ENCODE measurements around the gene NDN. TPM values are rescaled to one million over a fixed set of nuclear protein-coding genes. Genes with fewer than 3 reads are reported as not detected.
"Not testable (repeated sequence)": the region's sequence is repeated elsewhere in the genome, so short reads cannot be mapped to it uniquely, and the experiment has no call there.

Gene NDN
- 1 to 10 TPM; 1.5 to 1.6 TPM for total RNA-seq

- Mint-ChIP-seq H3K4me3 (peak within 1 kb of the TSS; percentile 14 to 43), H3K9me3 (peaks cover 0 to 2% of the 10 kb centered on the region in 2 donors), H3K4me1 (ENCODE audit: low read depth) (no peaks in the 10 kb centered on the region), H3K27ac (no peak within 1 kb of the TSS), H3K36me3 (ENCODE audit: insufficient read depth in 2 of 2) (peaks cover 0 to 1% of the 10 kb centered on the region in 2 donors), H3K27me3 (ENCODE audit: low read depth) (no peaks in the 10 kb centered on the region)
- DNase-seq: peak; percentile 2 to 9
- peak; percentile 35 to 44 for ATAC-seq (replicated peaks in 1 of 2)
Observed at GRCh38 chr15:23687143-23687470, at the start of gene NDN. Gene NDN (minus strand): TSS chr15:23687305. CDS start chr15:23687217, 88 bp downstream.

- DNase-seq (no peak), ATAC-seq (replicated peaks in 1 of 2) (no peak)
- H3K4me1 Mint-ChIP-seq (ENCODE audit: low read depth): no peaks in the 10 kb centered on the region
- no peaks in the 10 kb centered on the region for H3K27me3 Mint-ChIP-seq (ENCODE audit: low read depth)
- H3K36me3 Mint-ChIP-seq (ENCODE audit: insufficient read depth in 2 of 2): no peaks in the 10 kb centered on the region
- H3K9me3 Mint-ChIP-seq: peaks cover 0 to 3% of the 10 kb centered on the region in 2 donors
- H3K27ac Mint-ChIP-seq: no peak overlapping the region
- H3K4me3 Mint-ChIP-seq: no peak overlapping the region
Observed at GRCh38 chr15:23736033-23736673, 49.0 kb upstream of the NDN start.

- Mint-ChIP-seq H3K36me3 (ENCODE audit: insufficient read depth in 2 of 2) (no peaks in the 10 kb centered on the region), H3K4me3 (no peak overlapping the region), H3K27me3 (ENCODE audit: low read depth) (no peaks in the 10 kb centered on the region), H3K9me3 (peaks cover 0 to 3% of the 10 kb centered on the region in 2 donors), H3K27ac (no peak overlapping the region), H3K4me1 (ENCODE audit: low read depth) (no peaks in the 10 kb centered on the region)
- ATAC-seq (replicated peaks in 1 of 2) (no peak), DNase-seq (no peak)
Observed at GRCh38 chr15:23734862-23735261, 47.8 kb upstream of the NDN start.

GRCh38 chr15:23713874-23714656 lies 27.0 kb upstream of the NDN start:
- not testable (repeated sequence) for H3K4me3 Mint-ChIP-seq; ATAC-seq (replicated peaks in 1 of 2); H3K9me3 Mint-ChIP-seq; DNase-seq; H3K36me3 Mint-ChIP-seq (ENCODE audit: insufficient read depth in 2 of 2); H3K27me3 Mint-ChIP-seq (ENCODE audit: low read depth); H3K27ac Mint-ChIP-seq; H3K4me1 Mint-ChIP-seq (ENCODE audit: low read depth)

- Mint-ChIP-seq H3K9me3 (peaks cover 0 to 8% of the 10 kb centered on the region in 2 donors), H3K4me1 (ENCODE audit: low read depth) (no peaks in the 10 kb centered on the region), H3K4me3 (no peak overlapping the region), H3K27me3 (ENCODE audit: low read depth) (no peaks in the 10 kb centered on the region), H3K27ac (no peak overlapping the region), H3K36me3 (ENCODE audit: insufficient read depth in 2 of 2) (no peaks in the 10 kb centered on the region)
- no peak for ATAC-seq (replicated peaks in 1 of 2)
- no peak for DNase-seq
Observed at GRCh38 chr15:23708332-23708731, 21.2 kb upstream of the NDN start.

- Mint-ChIP-seq H3K4me3 (no peak overlapping the region), H3K9me3 (peaks cover 0 to 5% of the 10 kb centered on the region in 2 donors), H3K27me3 (ENCODE audit: low read depth) (no peaks in the 10 kb centered on the region), H3K4me1 (ENCODE audit: low read depth) (no peaks in the 10 kb centered on the region), H3K27ac (no peak overlapping the region), H3K36me3 (ENCODE audit: insufficient read depth in 2 of 2) (no peaks in the 10 kb centered on the region)
- no peak for DNase-seq
- ATAC-seq (replicated peaks in 1 of 2): no peak
Observed at GRCh38 chr15:23695282-23695681, 8.2 kb upstream of the NDN start.

- Mint-ChIP-seq H3K36me3 (ENCODE audit: insufficient read depth in 2 of 2) (no peaks in the 10 kb centered on the region), H3K27me3 (ENCODE audit: low read depth) (no peaks in the 10 kb centered on the region), H3K27ac (no peak overlapping the region), H3K9me3 (peaks cover 2 to 5% of the 10 kb centered on the region in 2 donors), H3K4me3 (no peak overlapping the region), H3K4me1 (ENCODE audit: low read depth) (no peaks in the 10 kb centered on the region)
- ATAC-seq (replicated peaks in 1 of 2) (no peak), DNase-seq (no peak)
Observed at GRCh38 chr15:23694592-23694991, 7.5 kb upstream of the NDN start.

- Mint-ChIP-seq H3K27me3 (ENCODE audit: low read depth) (no peaks in the 10 kb centered on the region), H3K4me1 (ENCODE audit: low read depth) (no peaks in the 10 kb centered on the region), H3K36me3 (ENCODE audit: insufficient read depth in 2 of 2) (peaks cover 0 to 1% of the 10 kb centered on the region in 2 donors), H3K4me3 (no peak overlapping the region), H3K27ac (no peak overlapping the region), H3K9me3 (peaks cover 2 to 4% of the 10 kb centered on the region in 2 donors)
- ATAC-seq (replicated peaks in 1 of 2) (no peak), DNase-seq (no peak)
Observed at GRCh38 chr15:23690450-23690852, 3.3 kb upstream of the NDN start.

GRCh38 chr15:23690015-23690414 lies 2.9 kb upstream of the NDN start:
- Mint-ChIP-seq H3K9me3 (peaks cover 2 to 4% of the 10 kb centered on the region in 2 donors), H3K27ac (no peak overlapping the region), H3K27me3 (ENCODE audit: low read depth) (no peaks in the 10 kb centered on the region), H3K36me3 (ENCODE audit: insufficient read depth in 2 of 2) (peaks cover 0 to 1% of the 10 kb centered on the region in 2 donors), H3K4me1 (ENCODE audit: low read depth) (no peaks in the 10 kb centered on the region), H3K4me3 (no peak overlapping the region)
- no peak for DNase-seq
- ATAC-seq (replicated peaks in 1 of 2): no peak

- Mint-ChIP-seq H3K4me1 (ENCODE audit: low read depth) (no peaks in the 10 kb centered on the region), H3K27me3 (ENCODE audit: low read depth) (no peaks in the 10 kb centered on the region), H3K36me3 (ENCODE audit: insufficient read depth in 2 of 2) (peaks cover 0 to 1% of the 10 kb centered on the region in 2 donors), H3K9me3 (peaks cover 0 to 2% of the 10 kb centered on the region in 2 donors), H3K27ac (no peak overlapping the region), H3K4me3 (peak overlapping the region in 1 of 2 donors; percentile 43)
- DNase-seq (no peak), ATAC-seq (replicated peaks in 1 of 2) (peak in 1 of 2 donors; percentile 7)
Observed at GRCh38 chr15:23686466-23687142, 501 bp downstream of the NDN start.

GRCh38 chr15:23671481-23671880 lies 15.6 kb downstream of the NDN start:
- H3K4me1 Mint-ChIP-seq (ENCODE audit: low read depth): no peaks in the 10 kb centered on the region

GRCh38 chr15:23670970-23671369 lies 16.1 kb downstream of the NDN start:
- DNase-seq (no peak), ATAC-seq (replicated peaks in 1 of 2) (no peak)
- Mint-ChIP-seq H3K36me3 (ENCODE audit: insufficient read depth in 2 of 2) (no peaks in the 10 kb centered on the region), H3K27ac (no peak overlapping the region), H3K4me1 (ENCODE audit: low read depth) (no peaks in the 10 kb centered on the region), H3K27me3 (ENCODE audit: low read depth) (no peaks in the 10 kb centered on the region), H3K4me3 (no peak overlapping the region), H3K9me3 (no peaks in the 10 kb centered on the region)

More at GRCh38 chr15:23671481-23671880, 15.6 kb downstream of the NDN start:
- H3K9me3 Mint-ChIP-seq: no peaks in the 10 kb centered on the region
- no peak overlapping the region for H3K27ac Mint-ChIP-seq
- H3K27me3 Mint-ChIP-seq (ENCODE audit: low read depth): no peaks in the 10 kb centered on the region
- no peak for DNase-seq
- no peaks in the 10 kb centered on the region for H3K36me3 Mint-ChIP-seq (ENCODE audit: insufficient read depth in 2 of 2)
- ATAC-seq (replicated peaks in 1 of 2): no peak
- H3K4me3 Mint-ChIP-seq: no peak overlapping the region

- Mint-ChIP-seq H3K4me3 (no peak overlapping the region), H3K36me3 (ENCODE audit: insufficient read depth in 2 of 2) (no peaks in the 10 kb centered on the region), H3K9me3 (no peaks in the 10 kb centered on the region), H3K4me1 (ENCODE audit: low read depth) (no peaks in the 10 kb centered on the region), H3K27me3 (ENCODE audit: low read depth) (no peaks in the 10 kb centered on the region), H3K27ac (no peak overlapping the region)
- no peak for DNase-seq
- no peak for ATAC-seq (replicated peaks in 1 of 2)
Observed at GRCh38 chr15:23663232-23663631, 23.9 kb downstream of the NDN start.

All from activated T-cell treated with anti-CD3 and anti-CD28 coated beads, Interleukin-2, amount 50 U/mL, for 72 hours (primary cell).